Hepatocyte (in vitro differentiated cells): ENCODE measurements around the gene CDH1.

Experiments used
- CTCF ChIP-seq: fragments of 200-600 bp; sonication (generic); IDR thresholded peaks from 2 replicates; pipeline ENCODE4 v1.5.1; 2016; ENCODE audit warnings: antibody characterized with exemption, mild to moderate bottlenecking; ENCODE audit not compliant: poor library complexity
- EZH2 ChIP-seq: fragments of 200-600 bp; sonication (generic); IDR thresholded peaks from 2 replicates; pipeline ENCODE4 v1.6.1; 2016; ENCODE audit warnings: antibody characterized with exemption, mild to moderate bottlenecking, borderline replicate concordance
- EZH2phosphoT487 ChIP-seq: fragments of 200-600 bp; sonication (generic); IDR thresholded peaks from one replicate; pipeline ENCODE4 v1.6.1; 2018; ENCODE audit warnings: antibody characterized with exemption, mild to moderate bottlenecking, low read depth, moderate library complexity; ENCODE audit not compliant: unreplicated experiment, severe bottlenecking

DNA sequence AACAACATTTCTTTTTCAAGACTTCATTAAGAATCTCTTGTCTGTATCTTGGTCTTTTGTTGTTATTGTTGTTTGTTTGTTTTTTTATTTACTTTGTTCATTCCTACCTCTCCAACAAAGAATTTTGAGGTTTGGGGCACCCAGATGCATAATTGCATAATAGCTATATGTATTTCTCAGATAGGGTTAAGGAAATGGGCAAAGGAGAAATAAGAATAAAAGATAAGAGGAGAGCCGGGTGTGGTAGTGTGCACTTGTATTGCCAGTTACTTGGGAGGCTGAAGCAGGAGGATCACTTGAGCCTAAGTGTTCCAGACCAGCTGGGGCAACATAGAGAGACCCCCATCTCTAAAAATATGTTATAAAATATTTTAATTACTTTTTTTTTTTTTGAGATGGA lies 30.5 kb downstream of the CDH1 start:
- TF ChIP-seq CTCF (no peak), EZH2 (no peak), EZH2phosphoT487 (no peak)
